ENCODE measurements around the gene PPP4R2. TPM values are rescaled to one million over a fixed set of nuclear protein-coding genes. Genes with fewer than 3 reads are reported as not detected.

The PPP4R2 gene
- total and polyA plus RNA-seq, 2 of the 4 experiments (the other 2 are of a cell fraction) = 13.5 to 31.4 TPM

GRCh38 chr3:73030073-73030597, 33.5 kb downstream of the PPP4R2 start:
- H2AK5ac ChIP-seq (ENCODE audit: low read depth, low read length) = no peak overlapping the region
- ChIA-PET CTCF (no interaction called here), POLR2A (ENCODE audit: unreplicated experiment) (no interaction called here)
- in situ Hi-C loops (cut with MboI; ENCODE audit: low sequenced_read_pairs) = no loop called here
- H2BK15ac ChIP-seq (ENCODE audit: low read depth, low read length) = no peak overlapping the region
- H4K20me1 ChIP-seq (ENCODE audit: insufficient read depth, low read length) = peaks cover 99% of the 10 kb centered on the region
- no peaks in the 10 kb centered on the region for H3K36me3 ChIP-seq (ENCODE audit: control insufficient read depth, insufficient read depth, low read length)
- no peak overlapping the region for H4K5ac ChIP-seq (ENCODE audit: low read depth, low read length)
- no peak overlapping the region for H3K23ac ChIP-seq (ENCODE audit: low read depth, low read length)
- no peaks in the 10 kb centered on the region for H3K9me3 ChIP-seq (ENCODE audit: control insufficient read depth, insufficient read depth, low read length)
- TF ChIP-seq CHD1 (IDR thresholded peaks at IDR 0.05; ENCODE audit: low read depth, low read length) = no peak
- H3K27ac ChIP-seq (ENCODE audit: insufficient read depth, low read length) = no peak overlapping the region
- H2AFZ ChIP-seq (replicated peaks; ENCODE audit: low read length, poor library complexity) = no peak overlapping the region
- no TSS peak for BruUV-seq (replicated peaks)
- no peak overlapping the region for H2BK120ac ChIP-seq (ENCODE audit: low read depth, low read length)
- H2BK20ac ChIP-seq (ENCODE audit: low read depth, low read length) = no peak overlapping the region
- no peak overlapping the region for H3K4me3 ChIP-seq (ENCODE audit: insufficient read depth, low read depth, low read length)
- peaks cover 12% of the 10 kb centered on the region for H3K9me1 ChIP-seq (ENCODE audit: insufficient read depth, low read length)
- no peak overlapping the region for H3K9ac ChIP-seq (ENCODE audit: low read depth, low read length)
- no peak overlapping the region for H4K8ac ChIP-seq (ENCODE audit: low read depth in 2 of 2, low read length in 2 of 2)
- DNase-seq (no peak), ATAC-seq (ENCODE audit: low read depth) (no peak)
- H4K91ac ChIP-seq (ENCODE audit: insufficient read depth, low read depth, low read length) = no peak overlapping the region
- no peak overlapping the region for H3K14ac ChIP-seq (replicated peaks; ENCODE audit: low read depth, low read length)
- H3K4ac ChIP-seq (ENCODE audit: low read depth, low read length) = no peak overlapping the region
- H3K27me3 ChIP-seq (ENCODE audit: control insufficient read depth, insufficient read depth, low read length) = no peaks in the 10 kb centered on the region
- WGBS, 2 experiments (ENCODE audit: extremely low coverage in 2 of 2, insufficient read length in 1 of 2) = no CpG with 5 or more reads among the region's 1 CpG
- peaks cover 16 to 70% of the 10 kb centered on the region in 2 experiments; a peak in 2 of 4 replicates for H3K79me1 ChIP-seq (ENCODE audit: low read depth in 1 of 2, low read length in 2 of 2)
- intact Hi-C loops (cut with micrococcal nuclease) = no loop called here
- no peak overlapping the region for H2BK5ac ChIP-seq (ENCODE audit: low read depth, low read length, poor library complexity, severe bottlenecking)
- H3K56ac ChIP-seq (ENCODE audit: extremely low read depth, insufficient read depth, low read length) = no peak overlapping the region
- peaks cover 12% of the 10 kb centered on the region for H3K4me1 ChIP-seq (ENCODE audit: control insufficient read depth, insufficient read depth, low read length)
- dilution Hi-C loops (cut with HindIII; ENCODE audit: low sequenced_read_pairs, unreplicated experiment) = no loop called here
- no peak overlapping the region for H3K18ac ChIP-seq (ENCODE audit: low read depth, low read length)
- H2AK9ac ChIP-seq (replicated peaks; ENCODE audit: low read depth, low read length, poor library complexity) = no peak overlapping the region
- no peak overlapping the region for H3K4me2 ChIP-seq (ENCODE audit: low read depth, low read length)
